C1 segment of cervical spinal cord (tissue), 14 donors: Measurements from ENCODE around the gene CLDN20.
"Not testable (repeated sequence)": the region's sequence is repeated elsewhere in the genome, so short reads cannot be mapped to it uniquely, and the experiment has no call there.

ENCODE experiments used
- DNase-seq, 14 donors: peaks; one replicate each; lab custom pipeline; 2025; lab: John Stamatoyannopoulos, UW

CLDN20 gene

DNA sequence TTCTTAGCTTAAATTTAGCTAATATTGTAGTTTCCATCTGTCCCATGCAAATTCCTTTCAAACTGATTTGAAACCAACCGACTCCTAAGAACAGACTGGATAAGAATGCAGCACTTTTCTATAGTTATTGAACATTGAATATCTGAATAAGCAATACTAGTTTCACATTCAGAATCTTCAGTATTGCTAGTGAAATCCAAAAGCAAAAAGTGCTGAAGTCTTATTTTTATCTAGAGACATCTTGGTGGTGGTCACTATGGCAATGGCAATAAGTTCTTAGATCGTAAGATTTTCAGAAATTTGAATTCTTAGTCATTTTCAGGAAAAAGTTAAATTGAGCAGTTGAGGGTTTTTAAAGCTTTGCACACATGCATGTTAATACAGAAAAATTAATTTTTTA is 47.8 kb downstream of the CLDN20 start:
- no peak for DNase-seq

DNA sequence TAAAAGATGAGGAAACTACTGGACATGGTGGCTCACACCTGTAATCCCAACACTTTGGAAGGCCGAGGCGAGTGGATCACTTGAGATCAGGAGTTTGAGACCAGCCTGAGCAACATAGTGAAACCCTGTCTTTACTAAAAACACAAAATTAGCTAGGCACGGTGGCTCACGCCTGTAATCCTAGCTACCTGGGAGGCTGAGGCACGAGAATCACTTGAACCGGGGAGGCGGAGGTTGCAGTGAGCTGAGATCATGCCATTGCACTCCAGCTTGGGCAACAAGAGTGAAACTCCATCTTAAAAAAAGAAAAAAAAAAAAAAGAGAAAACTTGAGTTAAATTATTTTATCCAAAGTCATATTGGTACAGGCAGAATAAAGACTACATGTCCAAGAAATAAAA is 49.1 kb downstream of the CLDN20 start:
- DNase-seq, result not testable (repeated sequence)

DNA sequence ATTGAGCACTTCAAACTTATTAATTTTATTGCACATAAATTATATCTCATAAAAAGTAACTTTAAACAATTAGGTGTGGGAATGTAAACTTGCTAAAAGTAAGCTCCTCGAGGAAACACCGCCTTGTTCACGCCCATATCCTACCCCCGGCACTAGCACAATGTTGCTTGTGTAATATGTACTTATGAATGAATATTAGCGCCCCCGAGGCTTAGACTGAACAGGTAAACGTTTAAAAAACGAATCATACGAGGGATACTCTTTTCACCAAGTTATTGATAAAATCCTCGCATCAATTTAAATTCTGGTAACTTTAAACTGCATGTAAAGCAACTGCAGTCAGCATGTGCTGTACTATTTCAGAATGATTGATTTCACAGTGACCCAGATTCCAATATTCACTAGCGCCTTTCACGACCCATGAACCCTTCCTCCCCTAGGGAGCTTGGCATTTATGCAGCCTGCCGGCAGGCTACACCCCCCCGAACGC is 49.8 kb downstream of the CLDN20 start:
- no peak for DNase-seq

DNA sequence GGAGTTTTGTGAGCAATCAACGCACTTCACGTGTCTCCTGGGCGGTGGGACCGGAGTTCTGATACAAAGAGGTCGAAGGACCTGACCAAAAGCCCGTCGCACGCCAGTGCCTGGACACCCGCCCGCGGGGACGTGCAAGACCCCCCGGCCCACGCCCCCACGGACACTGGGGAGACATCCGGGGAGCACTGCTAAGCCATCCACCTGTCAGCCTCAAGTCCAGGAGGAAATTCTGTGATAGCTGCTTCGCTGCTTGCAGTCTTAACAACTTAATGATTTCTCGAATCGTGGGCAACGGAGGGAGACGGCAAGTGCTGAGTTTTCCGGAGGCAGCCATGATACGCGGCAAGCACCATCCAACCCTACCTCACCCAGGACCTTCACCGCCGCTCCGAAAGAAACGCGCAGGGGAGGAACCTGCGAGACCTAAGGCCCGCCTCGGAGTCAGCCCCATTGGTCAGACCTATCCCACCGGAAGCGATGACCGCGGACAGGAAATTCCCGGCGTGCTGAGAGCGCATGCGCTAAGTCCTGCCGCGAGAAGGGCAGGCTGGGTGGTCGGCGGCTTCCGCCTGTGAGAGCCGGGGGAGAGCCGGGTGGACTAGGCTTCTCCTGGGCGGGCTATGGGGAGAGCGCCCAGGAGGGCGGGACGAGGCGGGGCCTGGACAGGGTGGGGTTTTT is 50.4 kb downstream of the CLDN20 start, which contains the start of gene TFB1M:
TFB1M (minus strand) TSS at position 393 of the 681 bp plus-strand sequence; CDS start at position 337, 56 bp downstream.
- peak; percentile 75 to 99 (median 96) for DNase-seq

DNA sequence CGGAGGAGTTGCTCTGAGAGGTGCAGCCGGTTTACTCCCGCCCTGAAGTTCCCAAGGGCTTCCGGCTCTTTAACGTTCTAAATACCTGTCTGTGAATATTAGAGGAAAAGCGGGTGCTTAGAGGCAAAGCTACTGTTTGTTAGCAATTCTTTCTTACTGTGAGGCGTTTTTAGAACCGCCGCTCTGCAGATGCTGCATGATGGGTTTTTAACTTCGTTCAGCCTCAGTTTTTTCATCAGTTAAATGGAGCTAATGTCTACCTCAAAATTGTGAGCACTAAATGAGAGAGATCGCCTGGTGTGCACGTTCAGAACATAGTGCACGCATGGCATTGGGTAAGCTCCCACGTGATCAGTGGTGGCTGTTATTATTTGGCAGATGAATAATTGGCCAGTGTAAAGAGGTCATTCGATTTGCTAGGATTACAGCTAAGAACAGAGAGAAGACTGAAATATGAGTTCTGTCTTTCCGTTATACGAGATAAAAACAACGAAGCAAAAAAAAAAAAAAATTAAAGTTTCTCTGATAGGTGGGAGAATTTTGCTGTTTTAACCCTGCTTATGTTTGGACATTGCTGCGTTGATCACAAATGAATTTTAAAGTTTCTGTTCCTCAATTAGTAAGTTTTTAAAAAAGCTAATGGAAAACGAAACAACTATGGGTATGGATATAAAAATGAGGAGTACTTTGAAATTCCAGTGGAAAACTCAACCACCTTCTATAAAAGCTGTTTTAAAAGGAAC is 51.1 kb downstream of the CLDN20 start:
- peak in 2 of 14 donors; percentile 64 to 86 for DNase-seq

DNA sequence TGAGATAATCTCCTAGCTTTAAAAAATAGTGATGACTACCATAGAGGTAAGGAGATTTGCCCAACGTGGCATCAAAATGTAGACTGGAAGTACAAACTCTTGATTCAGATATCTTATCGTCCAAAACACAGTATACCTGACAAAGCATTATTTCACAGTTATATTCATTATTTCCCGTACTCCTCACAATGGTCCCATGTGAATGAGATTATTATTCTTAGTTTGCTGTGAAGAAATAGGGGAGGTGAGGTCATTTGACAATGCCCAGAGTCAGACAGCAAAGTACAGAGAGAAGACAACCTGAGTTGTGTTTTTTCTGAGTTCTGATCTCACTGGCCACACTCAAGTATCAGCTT is 51.7 kb downstream of the CLDN20 start:
- DNase-seq, result no peak

DNA sequence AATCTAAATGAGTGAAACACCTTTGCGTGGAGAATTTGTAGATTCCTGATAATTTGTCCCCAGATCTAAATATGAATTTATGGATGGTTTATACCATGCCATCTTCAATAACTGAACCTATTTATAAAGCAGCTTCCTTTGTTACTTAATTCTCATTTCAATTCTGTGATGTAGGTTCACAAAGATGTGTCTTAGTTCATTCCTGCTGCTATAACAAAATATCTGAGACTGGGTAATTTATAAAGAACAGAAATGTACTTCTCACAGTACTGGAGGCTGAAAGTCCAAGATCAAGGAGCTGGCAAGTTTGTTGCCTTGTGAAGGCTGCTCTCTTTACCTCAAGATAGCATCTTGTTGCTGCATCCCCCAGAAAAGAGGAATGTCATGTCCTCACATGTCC is 52.6 kb downstream of the CLDN20 start:
- DNase-seq, result no peak

DNA sequence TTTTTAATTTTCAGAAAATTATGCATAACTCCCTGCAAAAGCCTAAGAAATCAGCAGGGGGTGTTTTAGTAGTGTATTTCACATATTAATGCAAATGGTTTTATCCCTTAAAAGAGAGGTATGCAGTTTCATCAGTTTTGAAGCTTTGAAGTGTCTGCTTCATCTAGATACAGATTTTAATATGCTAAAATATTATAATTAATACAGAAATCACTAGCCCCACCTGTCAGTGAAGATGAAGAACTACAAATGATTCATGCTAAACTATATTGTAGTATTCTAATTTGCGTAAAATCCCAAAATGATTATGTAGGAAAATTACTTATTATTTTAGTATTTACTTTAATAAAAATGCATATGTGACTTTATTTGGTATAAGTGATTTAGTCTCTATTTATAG is 53.4 kb downstream of the CLDN20 start:
- no peak for DNase-seq

DNA sequence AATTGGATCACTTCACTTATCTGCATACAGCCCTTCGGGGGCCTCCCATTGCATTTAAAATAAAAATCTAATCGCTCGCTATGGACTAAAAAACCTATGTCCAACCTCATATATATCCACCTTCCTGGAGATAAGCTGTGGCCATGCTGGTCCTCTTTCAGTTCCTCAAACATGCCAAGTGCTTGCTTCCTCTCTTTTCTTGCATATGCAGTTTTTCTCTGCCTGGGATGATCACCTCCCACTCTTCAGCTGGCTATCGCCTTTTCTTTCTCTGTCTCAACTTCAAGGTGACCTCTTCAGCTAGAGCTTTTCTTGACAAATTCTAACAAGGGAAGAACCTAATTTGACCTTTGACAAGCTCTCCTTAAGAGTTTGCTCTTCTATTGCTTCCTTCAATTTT is 56.1 kb downstream of the CLDN20 start:
- no peak for DNase-seq

DNA sequence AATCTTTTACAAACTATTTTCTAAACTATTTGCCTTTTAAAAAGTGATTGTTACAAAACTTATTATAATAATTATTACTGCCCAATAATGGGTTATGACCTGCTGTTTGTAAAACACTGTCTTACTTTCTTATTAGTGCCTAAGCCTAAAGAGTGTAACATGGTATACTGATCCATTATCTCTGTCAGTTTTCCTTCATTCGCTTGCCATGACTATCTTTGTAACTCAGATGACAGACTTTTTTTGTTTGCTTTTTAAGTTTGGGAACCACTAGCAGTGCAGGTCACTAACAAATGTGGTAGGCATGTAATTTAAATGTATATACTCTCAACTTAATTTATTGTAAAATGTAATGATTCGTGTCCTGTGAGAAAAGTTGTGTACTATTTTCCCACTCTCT is 60.4 kb downstream of the CLDN20 start:
- no peak for DNase-seq

DNA sequence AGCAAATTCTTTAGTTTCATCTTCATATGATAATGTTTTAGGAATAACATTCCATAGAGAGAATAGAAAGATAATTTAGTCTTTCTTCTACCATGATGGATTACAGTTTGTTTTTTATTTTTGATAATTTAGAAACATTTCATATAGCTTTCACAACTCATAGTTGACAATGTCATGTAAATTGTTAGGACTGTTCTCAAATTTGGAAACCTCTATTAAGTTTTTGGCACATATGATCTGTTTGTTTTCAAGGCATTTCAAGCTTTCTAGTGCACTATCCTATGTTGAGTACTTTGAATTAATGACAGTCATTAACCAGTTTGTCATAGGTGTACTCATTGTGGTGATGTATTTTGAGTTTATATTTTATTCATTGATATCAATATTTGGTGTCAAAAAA is 61.2 kb downstream of the CLDN20 start:
- no peak for DNase-seq

DNA sequence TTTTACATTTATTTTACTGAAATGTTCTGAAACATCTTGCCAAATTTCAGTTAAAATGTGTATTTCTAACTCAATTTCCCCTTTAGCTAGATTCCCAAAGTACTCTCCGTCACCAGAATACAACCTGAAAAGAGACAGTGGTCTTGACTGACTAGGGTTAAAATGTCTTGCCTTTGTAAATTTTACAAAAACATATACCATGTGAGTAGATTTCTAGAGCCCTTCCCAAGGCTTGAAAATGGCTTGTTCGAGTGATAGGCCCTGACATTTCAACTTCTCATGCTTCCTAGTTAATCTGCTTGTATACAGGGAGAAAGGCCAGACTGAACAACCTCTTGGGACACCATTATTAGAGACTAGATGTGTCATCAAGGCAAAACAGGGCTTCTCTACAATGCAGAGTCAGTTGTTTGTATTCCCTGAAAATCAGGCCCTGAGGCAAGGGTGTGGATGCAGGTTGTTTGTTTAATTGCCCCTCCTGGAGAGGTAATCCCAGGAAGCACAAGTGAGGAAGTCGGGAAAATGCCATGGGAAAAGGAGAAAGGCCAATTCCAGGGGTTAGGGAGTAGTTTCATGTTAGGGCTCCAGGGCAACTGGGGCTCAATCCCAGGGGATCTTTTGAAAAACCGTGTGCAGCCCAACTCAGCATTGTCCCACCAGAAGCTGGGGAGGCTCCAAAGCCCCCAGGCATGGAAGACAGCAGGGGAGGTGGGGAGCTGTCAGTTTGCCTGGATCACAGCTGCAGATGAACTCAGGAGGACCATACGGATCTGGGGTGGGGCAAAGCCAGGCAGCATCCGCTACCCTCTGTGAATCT is 62.1 kb downstream of the CLDN20 start:
- no peak for DNase-seq
